ENCODE measurements around the gene CPA1.
"Not testable (repeated sequence)": the region's sequence is repeated elsewhere in the genome, so short reads cannot be mapped to it uniquely, and the experiment has no call there.

Gene CPA1

GRCh38 chr7:130372402-130373165 is 7.7 kb upstream of the CPA1 start:
- DNase-seq (ENCODE audit: low read depth in 2 of 2, low spot score in 1 of 2): no peak

GRCh38 chr7:130374507-130374906 is 5.8 kb upstream of the CPA1 start:
- DNase-seq (ENCODE audit: low read depth in 2 of 2, low spot score in 1 of 2): no peak

GRCh38 chr7:130376461-130376860 is 3.8 kb upstream of the CPA1 start:
- DNase-seq (ENCODE audit: low read depth in 2 of 2, low spot score in 1 of 2): not testable (repeated sequence)

GRCh38 chr7:130377178-130377577 is 3.1 kb upstream of the CPA1 start:
- DNase-seq (ENCODE audit: low read depth in 2 of 2, low spot score in 1 of 2): no peak

- no peak for DNase-seq (ENCODE audit: low read depth in 2 of 2, low spot score in 1 of 2)
Observed at GRCh38 chr7:130379019-130379418, 1.3 kb upstream of the CPA1 start.

- DNase-seq (ENCODE audit: low read depth in 2 of 2, low spot score in 1 of 2): no peak
Observed at GRCh38 chr7:130379532-130379920, 768 bp upstream of the CPA1 start.

- no peak for DNase-seq (ENCODE audit: low read depth in 2 of 2, low spot score in 1 of 2)
Observed at GRCh38 chr7:130380861-130381455, 664 bp downstream of the CPA1 start.

GRCh38 chr7:130381468-130382312 is 1.4 kb downstream of the CPA1 start:
- no peak for DNase-seq (ENCODE audit: low read depth in 2 of 2, low spot score in 1 of 2)

- no peak for DNase-seq (ENCODE audit: low read depth in 2 of 2, low spot score in 1 of 2)
Observed at GRCh38 chr7:130383187-130383980, 3.1 kb downstream of the CPA1 start.

GRCh38 chr7:130384371-130384801 is 4.1 kb downstream of the CPA1 start:
- no peak for DNase-seq (ENCODE audit: low read depth in 2 of 2, low spot score in 1 of 2)

- DNase-seq (ENCODE audit: low read depth in 2 of 2, low spot score in 1 of 2): no peak
Observed at GRCh38 chr7:130384841-130385599, 4.7 kb downstream of the CPA1 start.

GRCh38 chr7:130385600-130386066 is 5.3 kb downstream of the CPA1 start:
- DNase-seq (ENCODE audit: low read depth in 2 of 2, low spot score in 1 of 2): no peak

GRCh38 chr7:130386876-130387275 is 6.6 kb downstream of the CPA1 start:
- DNase-seq (ENCODE audit: low read depth in 2 of 2, low spot score in 1 of 2): no peak

- no peak for DNase-seq (ENCODE audit: low read depth in 2 of 2, low spot score in 1 of 2)
Observed at GRCh38 chr7:130387306-130387627, 7.0 kb downstream of the CPA1 start.

GRCh38 chr7:130387628-130388403 is 7.5 kb downstream of the CPA1 start:
- DNase-seq (ENCODE audit: low read depth in 2 of 2, low spot score in 1 of 2): no peak

- DNase-seq (ENCODE audit: low read depth in 2 of 2, low spot score in 1 of 2): no peak
Observed at GRCh38 chr7:130388671-130389070, 8.4 kb downstream of the CPA1 start.

- no peak for DNase-seq (ENCODE audit: low read depth in 2 of 2, low spot score in 1 of 2)
Observed at GRCh38 chr7:130390486-130390885, 10.2 kb downstream of the CPA1 start.

- no peak for DNase-seq (ENCODE audit: low read depth in 2 of 2, low spot score in 1 of 2)
Observed at GRCh38 chr7:130393101-130393561, 12.8 kb downstream of the CPA1 start.

- DNase-seq (ENCODE audit: low read depth in 2 of 2, low spot score in 1 of 2): no peak
Observed at GRCh38 chr7:130393841-130394411, 13.6 kb downstream of the CPA1 start.

All from stimulated activated CD8-positive, alpha-beta memory T cell treated with anti-CD3 and anti-CD28 coated beads, Interleukin-4, amount 100 ng/mL, for 4 hours (primary cell).